HG03565 (cell line): Measurements from ENCODE around the gene NRM.

Experiments
- ATAC-seq: cut with Tn5 transposase; IDR thresholded peaks from one replicate; pipeline ENCODE4 v1.9.1; 2021; ENCODE audit warnings: mild to moderate bottlenecking, moderate library complexity; ENCODE audit not compliant: unreplicated experiment

Gene NRM

DNA sequence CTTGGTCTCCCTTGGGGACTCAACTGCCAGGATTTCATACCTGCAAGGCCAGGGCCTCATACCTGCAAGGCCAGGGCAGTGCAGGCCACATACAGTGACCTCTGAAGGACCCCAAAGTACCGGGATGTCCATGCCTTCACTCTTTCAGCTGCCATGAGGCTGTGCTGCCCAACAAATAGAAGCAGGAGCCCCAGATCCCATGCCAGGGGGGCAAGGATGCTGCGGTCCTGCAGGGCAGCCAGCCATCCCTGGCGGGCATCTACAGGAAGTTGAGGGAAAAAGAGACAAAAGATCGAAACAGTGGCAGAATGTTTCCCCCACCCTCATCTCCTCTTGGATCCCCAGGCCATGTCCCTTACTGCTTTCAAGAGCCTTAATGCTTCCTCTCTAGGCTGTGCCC is 799 bp downstream of the NRM start:
- no peak for ATAC-seq

DNA sequence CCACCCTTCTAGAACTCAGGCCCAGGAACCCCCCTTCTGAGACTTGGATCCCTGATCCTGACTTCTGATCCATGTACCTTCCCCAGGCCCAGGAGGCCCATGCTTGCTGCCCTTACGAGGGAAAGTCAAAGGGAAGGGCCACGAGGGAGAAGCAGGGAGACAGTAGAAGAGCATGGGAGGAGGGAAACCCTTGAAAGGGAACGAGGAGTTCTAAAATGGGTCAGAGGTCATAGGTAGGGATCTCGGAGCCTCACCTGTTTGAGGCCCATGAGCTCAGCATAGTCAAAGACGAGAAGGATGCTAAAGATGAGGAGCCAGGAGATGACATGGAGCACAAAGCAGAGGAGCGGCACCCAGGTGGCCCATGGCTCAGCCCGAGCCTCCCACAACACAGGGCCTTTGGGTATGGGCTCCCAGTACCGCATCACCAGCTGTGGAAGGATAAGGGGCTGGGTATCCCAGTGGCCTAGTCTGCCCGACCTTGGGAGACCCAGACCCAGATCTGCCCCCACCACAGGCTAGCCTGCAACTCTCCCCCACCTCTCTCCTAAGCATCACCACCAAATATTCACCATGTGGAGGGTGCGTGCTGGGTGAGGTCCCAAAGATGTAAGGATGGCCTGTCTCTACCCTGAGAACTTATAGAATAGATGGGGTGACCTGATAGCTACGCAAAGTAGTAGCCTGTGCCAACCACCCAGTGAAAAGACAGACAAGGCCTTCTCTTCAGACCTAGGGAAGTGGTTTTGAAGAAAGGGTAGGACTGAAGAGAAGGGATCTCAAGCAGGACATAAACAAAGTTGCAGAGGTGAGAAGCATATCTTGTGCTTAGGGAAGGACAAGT is 1.5 kb downstream of the NRM start:
- no peak for ATAC-seq

- ATAC-seq, result no peak
Measured at GRCh38 chr6:30688569-30688968, 2.2 kb downstream of the NRM start.

DNA sequence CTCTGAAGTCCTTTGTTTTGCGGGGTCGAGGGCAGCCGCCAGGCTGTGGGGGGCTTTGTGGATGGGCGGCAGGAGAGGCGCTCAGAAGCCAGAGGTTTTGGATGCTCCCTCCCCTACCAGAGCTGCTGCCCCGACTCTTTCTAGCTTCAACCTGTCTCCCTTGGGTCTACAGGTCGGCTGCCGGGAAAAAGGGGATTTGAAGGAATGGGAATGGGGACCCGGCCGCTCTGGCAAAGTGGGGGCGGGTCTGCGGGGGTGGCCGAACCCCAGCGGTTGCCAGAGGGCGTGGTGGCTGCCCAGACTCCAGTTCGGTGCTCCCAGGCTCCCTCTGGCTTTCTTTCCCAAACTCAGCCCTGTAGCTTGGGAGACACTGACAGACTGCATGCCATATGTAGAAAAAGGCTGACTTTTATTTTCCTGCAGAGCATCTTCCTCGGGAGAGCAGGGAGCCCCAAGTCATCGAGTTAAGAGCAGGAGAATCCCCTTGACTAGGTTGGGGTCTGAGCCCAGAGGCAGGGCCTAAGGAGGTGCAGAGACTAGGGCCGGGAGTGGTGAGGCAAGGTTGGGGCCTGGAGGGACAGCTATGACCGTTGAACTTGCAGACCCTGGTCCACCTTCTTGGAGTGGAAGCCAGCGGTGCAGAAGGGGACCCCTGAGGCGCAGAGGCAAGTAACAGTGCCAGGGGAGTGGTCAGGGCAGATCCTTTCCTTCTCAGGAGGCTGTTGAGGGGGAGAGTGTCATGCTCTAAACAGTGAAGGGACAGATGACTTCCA is 2.9 kb downstream of the NRM start:
- ATAC-seq, result no peak

GRCh38 chr6:30686908-30687658 is 3.7 kb downstream of the NRM start:
- peak; percentile 36 for ATAC-seq

DNA sequence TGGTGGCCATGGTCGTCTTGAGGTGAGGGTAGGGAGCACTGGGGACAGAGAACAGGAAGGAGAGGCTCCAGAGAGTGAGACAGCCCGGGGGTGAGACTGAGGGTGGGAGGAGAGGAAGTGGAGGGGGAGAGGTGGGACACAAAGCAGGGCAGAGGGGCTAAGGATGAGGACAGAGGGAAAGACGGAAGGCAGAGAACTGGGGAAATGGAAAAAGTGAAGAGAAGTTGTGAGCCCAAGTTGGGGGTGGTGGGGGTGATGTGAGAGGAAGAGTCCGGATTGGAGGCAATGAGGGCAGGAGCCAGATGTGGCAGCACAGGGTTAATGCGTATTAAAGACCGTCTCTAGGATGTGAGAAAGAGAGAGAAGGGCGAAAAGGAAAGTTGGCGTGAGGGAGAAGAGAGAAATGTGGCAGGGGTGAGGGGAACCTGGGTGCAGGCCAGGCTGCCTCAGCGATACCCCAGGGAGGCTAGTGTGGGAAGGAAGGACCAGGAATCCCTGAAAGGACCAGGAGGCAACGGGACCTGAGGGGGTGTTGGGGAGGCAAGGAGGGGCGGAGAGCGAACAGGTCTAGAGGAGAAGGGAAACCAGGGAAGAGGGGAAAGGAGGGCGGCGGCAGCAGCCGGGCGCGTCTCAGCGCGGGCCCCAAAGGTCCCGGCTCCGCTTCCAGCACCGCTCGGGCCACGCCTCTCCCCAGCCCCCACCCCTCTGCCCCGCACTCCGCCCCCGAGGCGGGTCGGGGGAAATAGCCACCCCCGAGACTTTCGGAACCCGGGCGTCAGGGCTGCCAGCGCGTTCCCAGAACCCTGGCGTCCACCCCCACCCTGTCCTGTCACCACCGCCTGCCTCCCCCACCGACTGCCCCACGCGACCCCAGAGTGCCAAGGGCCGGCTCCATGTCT is 4.5 kb downstream of the NRM start, which contains the start of gene PPP1R18:
Gene PPP1R18, minus strand, starts transcription at position 637 of the 899 bp plus-strand sequence. Its CDS starts 627 bp downstream, at position 10.
- ATAC-seq, result no peak

DNA sequence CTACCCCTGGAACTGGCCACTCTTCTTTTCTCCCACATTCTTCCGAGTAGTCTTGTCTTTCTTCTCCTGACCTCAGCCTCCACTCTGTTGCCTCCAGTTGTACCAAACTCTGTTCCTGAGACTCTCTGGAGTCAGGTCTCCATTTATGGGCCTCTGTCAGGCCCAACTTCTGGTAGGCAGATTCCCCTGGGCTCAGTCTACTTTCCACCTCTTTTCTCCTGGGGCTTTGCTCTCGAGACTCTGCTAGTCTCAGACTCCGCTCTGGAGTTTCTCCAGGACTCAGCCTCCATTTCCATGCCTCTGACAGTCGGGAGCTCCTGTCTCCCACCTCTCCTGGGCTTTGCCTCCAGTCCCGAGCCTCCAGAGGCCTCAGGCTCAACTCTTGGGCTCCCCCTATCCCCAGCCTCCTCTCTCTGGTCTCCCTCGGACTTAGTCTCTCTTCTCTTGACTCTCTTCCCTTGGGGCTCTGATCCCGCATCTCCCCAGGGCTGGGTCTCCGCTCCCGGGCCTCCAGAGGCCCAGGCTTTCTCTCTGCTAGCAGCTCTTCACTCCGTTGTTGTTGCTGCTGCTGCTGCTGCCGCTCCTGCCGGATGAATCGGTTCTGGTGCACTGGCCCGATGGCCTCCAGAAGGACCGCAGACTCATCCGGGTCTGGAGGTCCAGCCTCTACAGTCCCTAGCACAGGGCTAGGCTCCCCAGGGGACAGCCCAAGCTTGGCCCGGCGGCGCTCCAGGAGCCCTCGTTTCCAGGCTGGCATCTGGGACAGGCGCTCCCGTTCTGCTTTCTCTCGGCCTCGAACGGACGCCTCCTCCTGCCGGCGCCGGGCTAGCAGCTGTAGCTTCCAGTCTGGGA is 5.4 kb downstream of the NRM start:
- no peak for ATAC-seq

- no peak for ATAC-seq
Measured at GRCh38 chr6:30684386-30685156, 6.2 kb downstream of the NRM start.

DNA sequence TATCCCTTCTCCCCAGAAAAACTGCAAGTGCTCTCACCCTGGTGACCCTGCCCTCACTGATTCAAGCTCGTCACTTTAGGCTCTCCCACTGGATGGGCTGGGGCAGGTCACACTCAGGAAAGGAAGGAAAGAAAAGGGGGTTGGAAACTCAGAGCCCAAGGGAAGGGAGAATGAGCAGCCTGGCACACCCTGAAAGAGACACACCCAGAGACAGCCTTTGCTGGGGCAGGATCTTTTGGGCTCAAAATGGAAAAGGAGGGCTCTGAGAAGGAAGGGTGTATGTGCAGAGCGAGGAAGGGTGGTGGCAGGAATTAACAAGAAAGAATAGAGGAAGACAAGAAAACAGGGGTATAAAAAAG is 6.8 kb downstream of the NRM start:
- no peak for ATAC-seq

- no peak for ATAC-seq
Measured at GRCh38 chr6:30683183-30683979, 7.4 kb downstream of the NRM start.

GRCh38 chr6:30682143-30683117 is 8.4 kb downstream of the NRM start:
- ATAC-seq, result peak; percentile 33

GRCh38 chr6:30681766-30682142 is 9.0 kb downstream of the NRM start:
- no peak for ATAC-seq

- no peak for ATAC-seq
Measured at GRCh38 chr6:30679765-30680535, 10.8 kb downstream of the NRM start.

DNA sequence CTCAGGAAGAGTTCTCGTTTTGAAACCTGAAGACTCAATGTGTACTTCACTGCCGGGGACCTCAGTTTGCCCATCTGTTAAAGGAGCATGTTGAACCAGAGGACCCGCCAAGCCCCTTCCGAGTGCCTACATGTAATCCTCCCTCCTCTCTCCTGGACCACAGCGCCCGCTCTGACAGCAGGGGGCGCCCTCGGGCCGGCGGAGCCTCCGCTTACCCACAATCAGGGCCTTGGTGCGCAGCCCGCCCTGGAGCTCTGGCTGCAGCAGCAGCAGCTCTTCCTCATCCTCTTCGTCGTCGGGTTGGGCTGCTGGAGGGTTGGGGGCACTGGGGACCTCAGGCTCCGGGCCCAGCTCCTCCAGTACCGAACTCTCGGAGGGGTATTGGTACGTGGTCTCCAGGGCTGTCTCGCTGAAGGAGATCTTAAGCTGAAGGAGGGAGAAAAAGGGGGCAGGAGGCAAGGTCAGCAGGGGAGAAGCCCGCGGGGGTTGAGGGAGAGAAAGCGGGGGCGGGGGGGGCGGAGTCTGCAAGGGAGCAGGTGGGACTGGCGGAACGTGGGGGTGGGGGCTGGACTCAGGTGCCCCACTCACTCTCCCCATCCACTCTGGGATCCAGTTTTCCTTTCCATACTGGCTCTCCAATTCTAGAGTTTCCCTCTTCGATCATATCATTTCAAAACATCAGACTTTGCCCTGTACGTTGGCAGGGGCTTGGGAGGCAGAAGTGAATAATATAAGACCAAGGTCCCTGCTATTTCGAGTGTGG is 11.6 kb downstream of the NRM start:
- ATAC-seq, result peak; percentile 33

DNA sequence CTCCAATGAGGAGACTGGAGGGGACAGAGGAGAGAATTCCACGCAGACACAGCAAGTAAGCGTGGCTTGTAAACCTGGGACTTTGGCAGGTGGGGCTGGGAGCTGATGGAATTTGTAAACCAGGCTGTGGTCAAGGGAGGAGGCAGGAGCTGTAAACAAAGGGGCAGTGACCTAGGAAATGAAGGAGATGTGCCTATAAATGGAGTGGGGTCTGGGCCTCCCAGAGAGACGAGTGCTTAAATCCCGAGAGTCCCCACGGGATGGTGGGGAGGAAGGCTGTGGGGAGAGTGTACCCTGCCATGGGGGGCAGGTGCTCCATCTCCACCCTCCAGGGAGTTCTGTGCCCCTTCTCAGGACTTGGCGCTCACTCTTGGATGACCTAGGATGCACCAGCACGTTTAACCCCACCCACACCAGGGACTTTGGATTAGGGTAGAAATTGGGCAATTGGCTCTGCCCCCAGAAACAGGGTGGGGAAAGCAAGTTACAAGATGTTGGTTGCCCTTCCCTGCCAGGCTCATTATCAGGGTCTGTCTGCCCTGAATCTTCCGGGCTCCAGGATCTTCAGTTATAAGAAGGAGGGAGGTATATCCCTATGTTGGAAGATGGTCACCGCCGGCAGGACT is 14.0 kb downstream of the NRM start:
- ATAC-seq, result no peak
